Stimulated activated CD4-positive, alpha-beta T cell treated with anti-CD3 and anti-CD28 coated beads, Interleukin-4, amount 100 ng/mL, for 1 hour (primary cell): ENCODE results near the gene ADAMTS12.

ENCODE experiments used
- DNase-seq: peaks from one replicate; pipeline ENCODE4 v3.0.0-alpha.2; 2020

Gene ADAMTS12

DNA sequence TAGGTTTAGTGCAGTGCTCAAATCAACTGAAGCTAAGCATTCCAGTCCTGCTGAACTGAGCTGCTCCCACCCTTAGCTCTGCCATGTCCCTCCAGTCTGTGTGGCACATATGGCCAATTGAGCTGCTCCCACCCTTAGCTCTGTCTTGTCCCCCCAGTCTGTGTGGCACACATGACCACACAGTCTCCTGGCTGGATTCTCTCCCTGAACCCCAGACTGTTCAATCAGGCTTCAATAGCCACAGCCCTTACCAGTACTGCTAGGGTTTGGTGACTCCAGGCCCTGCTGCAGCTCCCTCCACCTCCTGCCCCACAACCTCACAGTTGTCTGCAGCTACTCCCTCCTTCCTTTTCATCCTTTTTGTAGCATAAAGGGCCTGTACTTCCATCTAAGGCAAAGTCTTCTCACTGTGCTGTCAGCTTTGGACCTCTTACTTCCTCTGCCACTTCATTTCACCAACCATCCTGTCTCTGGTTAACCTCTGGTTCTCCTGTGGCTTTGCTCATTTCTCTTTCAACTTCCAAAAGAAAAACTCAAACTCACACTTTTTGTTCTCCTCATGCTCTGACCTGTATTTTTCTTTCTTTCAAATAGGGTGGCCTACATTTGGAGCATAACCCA is 50.8 kb downstream of the ADAMTS12 start:
- DNase-seq, result no peak

DNA sequence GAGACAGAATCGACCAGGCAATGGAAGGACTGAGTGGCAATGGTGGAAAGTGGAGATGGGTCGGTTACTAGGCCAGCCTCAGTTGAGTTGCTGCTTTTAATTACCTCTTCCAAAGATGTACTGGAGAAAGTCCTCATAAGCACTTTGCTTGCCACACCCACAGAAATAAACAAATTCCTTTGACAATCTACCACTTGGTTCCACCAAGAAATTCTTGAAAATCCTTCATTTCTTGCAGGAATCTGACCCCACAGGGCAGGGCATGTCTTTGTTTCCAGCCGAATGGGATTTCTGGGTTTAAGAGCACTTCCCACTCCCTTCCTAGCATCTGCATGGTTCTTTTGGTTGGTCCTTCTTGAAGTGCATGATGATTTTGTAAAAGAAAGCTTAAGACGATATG is 54.5 kb downstream of the ADAMTS12 start:
- DNase-seq, result no peak

DNA sequence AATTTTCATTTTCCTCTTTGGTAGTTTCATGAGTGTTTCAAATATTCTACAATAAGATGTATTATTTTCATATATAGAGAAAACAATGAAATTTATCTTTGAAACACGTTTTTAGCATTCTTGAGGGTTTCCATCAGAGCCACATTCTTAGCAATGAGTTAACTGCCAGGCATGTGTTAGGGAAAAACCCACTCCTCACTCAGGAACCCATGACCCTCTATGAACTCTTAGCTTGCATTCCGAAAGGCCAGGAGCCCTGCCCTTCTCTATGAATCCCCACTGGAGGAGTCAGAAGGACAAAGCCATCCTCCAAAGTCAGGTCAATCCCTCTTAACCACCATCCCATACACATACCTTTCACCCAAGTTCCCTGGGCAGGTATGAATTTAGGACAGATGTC is 57.5 kb downstream of the ADAMTS12 start:
- DNase-seq, result no peak

DNA sequence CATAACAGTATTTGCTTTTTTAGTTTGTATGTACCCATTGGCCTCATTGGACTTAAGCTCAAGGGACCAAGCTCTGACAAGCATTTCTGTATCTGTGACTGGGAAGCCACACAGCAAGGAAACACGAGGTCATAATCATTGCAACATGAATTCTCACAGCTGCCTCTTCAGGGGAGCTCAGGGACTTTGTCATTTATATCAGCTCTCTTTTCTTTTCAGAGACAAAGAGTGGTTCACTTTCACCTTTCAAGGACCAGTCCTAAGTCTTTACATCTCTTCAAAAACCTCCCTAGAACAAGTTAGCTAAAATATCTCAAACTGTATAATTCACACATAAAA is 58.6 kb downstream of the ADAMTS12 start:
- no peak for DNase-seq

DNA sequence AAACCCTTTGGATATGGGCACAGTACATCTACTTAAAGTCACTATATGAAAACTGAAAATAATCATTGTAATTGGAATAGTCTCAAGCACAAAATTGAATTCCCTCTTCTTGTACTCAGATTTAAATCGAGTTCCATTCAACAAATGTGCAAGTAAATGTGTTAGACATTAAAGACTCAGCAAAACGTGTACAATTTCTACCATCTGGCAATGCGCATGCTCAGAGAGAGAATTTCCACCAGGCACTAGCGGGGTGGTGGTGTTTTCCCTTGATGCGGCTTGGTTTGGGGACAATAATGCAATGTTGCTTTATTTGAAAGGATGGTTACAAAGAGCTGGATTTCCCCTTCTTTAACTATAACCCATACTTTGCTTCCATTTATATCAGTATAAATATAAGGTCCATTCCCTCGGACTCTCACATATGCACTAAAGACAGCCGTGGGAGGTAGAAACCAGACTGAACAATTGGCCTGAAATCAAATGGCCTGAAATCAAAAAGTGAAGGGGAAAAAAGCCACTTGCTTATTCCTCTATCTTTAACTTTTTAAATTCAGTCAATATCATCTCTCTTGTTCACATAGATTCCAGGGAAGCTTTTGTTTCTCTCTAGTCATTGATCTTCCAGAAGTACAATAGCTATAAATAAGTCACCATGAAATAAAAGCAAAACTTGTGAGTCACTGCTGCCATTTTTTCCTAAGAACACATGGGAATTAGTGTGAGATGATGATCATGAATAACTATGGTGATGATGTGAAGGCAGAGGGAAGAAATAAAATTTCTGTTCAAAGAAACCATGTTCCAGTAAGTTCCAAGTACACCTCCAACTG is 59.2 kb downstream of the ADAMTS12 start:
- DNase-seq, result no peak

DNA sequence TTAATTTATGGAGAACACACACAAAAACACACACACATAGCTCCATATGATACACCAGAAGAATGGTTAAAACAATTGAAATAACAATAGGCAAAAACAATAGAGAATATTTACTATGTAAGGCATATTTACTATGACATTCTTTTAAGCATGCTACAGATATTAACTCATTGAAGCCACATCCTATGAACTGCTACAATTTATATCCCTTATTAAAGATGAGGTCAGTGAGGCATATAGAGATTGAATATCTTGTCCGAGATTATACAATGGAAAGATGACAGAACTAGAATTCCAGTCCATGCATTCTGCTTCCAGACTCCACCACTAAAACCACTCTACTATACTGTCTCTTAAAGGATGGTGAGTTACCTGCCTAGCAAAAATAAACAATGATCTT is 60.7 kb downstream of the ADAMTS12 start:
- no peak for DNase-seq

DNA sequence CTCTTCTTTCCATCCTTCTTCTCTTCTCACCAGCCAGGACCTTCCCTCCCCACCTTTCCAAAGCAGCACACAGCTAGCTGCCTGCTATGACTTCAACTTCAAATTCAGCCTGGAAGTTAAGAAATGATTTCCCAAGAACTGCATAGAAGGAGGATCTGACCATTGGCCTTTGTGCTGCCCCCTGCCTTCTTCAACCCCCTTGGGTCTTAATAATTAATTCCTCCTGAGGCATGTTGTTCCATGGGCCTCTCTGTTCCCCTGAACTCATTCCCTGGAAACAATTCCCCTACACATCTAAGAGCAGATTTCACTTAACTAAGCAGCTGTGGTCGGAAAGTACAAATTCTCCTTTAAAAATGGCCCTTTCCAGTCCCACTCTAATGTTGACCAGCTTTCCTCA is 62.4 kb downstream of the ADAMTS12 start:
- DNase-seq, result no peak

DNA sequence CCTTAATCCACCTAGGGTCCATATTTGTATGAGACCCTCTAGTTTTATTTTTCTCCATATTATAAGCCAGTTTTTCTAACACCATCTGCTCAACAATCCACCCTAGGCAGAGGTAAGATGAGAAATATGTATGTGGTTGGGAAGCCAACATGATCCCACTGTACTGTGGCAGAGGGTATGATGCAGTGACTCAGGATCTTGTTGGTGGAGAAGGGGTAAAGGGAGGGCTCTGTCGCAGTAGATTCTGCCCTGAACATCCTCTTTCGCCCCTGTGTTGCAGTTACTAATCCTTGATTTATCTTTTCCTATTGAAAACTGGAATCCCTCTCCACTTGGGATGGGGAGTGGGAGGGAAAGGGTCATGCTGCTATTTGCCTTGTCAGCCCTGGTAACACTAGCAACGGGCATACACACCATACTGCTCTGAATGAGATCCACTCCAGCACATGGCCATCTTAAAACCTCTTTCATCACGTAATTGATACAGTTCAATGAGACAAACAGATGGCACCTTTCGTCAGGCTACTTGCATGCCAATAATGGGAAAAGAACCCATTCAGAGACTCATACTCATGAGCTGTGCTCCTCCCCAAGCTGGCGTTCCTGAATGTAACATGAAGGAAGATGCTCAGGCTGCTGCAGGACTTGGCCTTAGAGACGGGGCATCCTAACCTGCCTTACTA is 63.0 kb downstream of the ADAMTS12 start:
- no peak for DNase-seq

DNA sequence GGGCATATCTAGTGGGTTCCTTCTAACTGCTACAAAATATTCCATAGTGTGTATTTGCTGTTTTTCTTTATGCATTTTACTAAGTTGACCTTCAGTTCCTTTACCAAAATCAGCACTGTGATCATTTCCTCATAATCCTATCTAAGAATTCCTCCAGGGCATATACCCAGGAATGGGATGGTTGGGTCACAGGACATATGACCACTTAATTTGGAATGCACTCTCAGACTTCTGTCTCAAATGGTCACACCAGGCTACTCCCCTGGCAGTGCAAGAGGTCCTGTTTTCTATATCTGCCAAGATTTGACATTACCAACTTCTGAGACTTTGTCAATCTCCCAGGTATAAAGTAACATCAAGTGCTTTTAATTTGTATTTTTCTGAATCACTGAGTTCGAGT is 63.9 kb downstream of the ADAMTS12 start:
- no peak for DNase-seq

DNA sequence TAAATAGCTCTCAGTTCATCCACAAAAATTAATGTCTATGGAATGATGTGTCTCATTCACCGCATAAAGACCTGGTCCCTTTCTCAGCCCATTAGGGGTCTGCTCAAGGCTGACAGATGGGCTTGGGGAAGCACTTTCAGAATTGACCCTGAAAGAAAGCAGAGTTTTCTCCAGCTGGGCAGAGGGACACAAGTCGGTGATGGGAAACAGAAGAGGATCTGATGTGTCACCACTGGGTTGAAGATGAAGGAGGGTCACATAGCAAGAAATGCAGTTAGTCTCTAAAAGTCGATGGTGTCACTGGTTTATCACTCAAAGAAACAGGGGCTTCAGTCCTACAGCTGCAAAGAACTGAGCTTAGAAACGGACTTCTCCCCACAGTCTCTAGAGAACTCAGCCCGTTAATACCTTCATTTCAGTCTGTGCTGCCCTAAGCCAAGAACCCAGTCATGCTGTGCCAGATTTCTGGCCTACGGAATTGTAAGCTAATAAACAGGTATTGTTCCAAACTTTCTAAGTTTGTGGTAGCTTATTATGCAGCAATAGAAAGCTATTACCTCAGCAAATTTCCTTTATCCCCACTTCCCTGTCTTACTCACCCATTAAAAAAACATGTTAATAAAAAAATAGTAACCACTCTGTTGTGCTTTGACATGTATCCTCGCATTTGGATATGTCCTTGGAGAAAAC is 64.6 kb downstream of the ADAMTS12 start:
- no peak for DNase-seq

DNA sequence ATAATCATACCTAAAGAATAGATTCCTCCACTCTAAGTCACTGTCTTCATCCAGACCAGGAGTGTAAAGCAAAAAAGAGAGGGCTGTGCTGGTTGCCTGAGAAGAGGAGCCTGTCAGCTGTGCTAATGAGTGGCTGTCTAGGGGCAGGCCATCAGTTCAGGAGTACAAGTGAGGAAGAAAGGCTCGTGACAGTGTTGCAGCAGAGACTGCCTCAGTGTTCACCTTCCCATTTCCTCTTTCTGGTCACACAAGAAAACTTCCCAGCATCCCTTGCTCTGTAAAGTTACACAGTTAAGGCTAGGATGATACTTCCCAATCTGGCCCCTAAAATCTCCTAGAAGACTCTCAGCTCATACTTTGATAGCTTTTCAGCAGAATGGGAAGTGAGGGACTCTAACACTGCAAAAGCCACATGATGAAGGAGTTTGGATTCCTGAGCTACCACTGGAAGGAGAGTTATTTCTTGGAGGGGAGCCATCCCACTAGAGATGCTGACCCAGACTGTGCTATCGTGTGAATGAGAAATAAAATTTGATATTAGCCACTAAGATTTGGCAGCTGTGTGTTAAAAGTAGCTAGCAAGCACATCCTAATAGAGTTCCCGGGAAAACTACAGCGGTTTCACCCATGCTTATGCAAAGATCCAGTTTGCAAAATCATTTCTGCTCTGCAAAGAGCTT is 67.1 kb downstream of the ADAMTS12 start:
- DNase-seq, result no peak

DNA sequence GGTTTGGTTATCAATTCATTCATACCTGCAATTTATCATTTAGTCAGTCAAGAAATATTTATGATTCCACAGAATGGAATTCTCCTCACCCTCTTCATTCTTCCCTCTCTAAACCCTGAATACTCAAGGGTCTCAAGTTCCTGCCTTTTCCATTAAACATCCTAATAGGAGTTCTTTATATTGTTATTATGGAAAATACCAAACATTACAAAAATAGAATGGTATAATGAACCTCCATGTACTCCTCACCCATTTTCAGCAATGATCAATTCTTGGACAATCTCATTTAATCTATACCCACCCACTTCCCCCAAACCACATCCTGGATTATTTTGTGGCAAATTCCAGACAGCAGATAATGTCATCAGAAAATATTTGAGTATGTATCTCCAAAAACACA is 74.5 kb downstream of the ADAMTS12 start:
- no peak for DNase-seq

DNA sequence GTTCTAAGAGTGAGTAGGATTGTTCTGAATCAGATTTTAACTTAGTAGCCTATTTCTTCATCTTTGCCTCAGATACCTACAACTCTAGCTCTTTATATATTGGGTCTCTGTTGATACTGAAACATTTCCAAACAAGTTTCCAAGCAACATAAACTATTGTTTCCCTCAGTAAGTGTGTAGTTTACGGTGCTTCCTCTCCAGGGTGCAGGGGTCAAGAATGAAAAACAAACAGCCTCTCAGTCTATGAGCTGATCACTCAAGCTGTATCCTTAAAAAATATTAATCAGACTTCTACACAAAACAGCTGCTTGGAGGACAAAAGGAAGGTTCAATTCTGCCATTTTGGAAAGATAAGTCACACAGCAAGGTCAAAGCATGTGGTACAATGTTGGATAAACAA is 75.0 kb downstream of the ADAMTS12 start:
- DNase-seq, result no peak

DNA sequence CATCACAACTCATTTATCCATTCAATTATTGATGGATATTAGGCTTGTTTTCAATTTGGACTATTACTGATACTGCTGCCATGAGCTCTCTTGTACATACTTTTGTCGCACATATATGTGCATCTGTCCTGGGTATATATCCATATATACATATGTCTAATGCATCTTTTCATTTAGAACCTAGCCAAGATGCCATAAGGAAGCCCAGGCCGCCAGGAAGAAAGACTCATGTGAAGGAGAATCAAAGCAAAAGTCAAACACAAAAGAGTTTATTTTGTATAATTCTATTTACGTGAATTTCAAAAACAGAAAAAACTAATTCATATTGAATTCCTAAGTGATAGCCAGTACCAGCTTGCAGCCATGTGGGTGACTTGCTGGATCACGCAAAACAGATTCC is 79.0 kb downstream of the ADAMTS12 start:
- DNase-seq, result no peak

DNA sequence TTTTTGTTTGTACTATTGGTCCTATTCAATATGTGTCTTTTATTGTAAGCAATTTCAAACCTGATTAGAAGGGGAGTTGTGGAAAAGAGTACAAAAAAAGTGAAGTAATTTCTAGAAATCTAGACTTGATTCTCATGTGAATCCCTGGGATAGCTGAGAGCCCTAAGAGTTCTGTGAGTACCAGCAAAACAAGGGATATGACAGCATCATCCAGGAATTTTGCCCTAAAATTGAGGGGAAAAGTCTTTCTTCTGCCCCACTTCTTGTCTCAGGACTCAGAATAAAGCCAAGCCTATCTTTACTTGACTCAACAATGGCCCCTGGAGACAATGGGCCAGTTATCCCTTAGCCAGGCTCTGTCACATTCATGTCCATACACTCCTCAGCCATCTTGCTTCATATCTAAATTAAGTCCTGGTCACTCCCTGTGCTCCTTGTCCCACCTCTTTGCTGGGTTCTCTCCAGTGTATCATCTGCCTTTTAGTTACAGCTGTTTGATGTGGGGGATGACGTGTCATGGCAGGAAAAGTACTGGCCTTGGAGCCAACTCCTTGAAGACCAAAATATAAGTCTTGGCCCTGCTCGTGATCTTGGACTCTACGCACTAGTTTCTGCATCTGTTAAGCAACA is 81.2 kb downstream of the ADAMTS12 start:
- DNase-seq, result no peak

DNA sequence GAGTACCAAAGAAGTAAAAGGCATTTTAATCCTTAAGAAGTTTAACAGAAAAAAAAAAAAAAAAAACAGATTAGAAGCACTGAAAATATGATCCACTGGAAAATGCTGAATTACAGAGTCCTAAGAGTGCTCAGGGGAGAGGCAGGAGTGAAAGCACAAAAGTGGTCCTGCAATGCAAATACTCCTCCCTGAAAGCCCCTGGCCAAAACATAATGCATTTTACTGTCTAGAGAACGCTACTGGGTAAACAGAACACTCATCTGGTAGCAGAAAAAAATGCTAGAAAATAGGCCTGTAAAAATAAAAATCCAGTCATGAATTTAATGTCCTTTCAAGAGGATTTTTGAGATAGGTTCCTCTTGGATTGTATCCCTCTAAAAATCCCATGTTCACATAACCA is 81.9 kb downstream of the ADAMTS12 start:
- no peak for DNase-seq

DNA sequence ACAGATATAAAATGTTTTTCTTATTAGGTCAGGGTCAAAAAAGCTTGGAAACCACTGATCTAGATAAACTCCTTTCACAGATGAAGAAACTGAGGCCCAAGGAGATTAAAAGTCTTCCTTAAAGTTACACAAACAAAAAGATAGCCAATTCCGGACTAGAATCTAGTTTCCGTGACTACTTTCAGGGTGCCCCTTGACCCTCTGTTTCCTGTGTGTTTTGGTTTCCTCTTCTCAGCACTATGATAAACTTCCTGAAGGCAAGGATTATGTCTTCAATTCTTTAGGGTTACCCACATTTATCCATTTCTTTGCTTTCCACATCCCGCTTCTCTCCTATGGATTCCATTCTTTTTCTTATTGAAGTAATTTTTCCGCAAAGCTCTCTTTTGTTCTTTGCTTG is 83.1 kb downstream of the ADAMTS12 start:
- no peak for DNase-seq

DNA sequence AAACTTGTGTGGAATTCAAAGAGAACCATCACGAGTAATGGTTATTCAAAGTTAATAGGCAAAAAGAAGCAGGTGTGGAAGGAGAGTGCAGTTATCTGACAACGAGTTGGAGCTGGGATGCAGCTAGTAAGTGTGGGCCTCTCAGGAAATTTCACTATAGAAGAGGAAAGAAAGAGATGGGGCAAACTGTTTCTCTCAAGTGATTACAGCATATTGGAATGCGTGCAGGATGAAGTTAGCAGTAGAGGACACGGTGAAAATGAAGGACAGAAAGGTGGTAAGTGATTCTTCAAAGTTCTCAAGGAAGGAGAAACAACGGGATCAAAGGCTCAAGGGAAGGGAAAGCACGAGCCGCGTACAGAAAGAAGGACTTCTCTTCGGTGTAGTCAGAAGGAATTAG is 84.0 kb downstream of the ADAMTS12 start:
- no peak for DNase-seq

DNA sequence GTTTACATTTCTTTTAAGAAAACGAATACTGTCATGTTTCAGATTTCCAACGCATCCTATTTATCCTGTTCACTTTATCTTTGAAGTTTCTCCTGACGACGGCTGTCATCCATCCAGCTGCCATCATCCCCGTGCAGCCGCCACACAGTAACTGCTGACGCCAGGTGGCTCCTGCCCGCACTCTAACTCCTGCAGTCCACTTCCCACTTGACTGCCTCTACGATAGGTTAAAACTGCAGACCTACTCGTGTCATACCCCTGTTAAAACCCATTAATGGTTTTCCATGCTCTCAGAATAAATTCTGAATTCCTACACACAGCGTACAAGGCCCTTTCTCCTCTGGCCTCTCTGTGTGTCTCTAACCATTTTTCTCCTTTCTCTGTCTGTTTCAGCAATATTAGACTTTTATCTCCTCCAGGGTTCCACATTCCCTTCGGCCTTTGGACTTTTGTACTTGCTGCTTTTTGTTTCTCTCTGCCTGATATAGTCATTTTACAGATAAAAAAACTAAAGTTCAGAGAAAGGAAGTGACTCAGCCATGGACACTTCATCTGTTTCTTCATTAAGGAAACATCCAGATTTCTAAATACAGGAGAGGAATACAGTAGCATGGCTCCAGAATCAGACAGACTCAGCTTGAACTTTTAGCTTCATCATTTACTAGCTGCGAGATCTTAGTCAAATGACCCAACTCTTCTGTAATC is 84.9 kb downstream of the ADAMTS12 start:
- DNase-seq, result no peak

DNA sequence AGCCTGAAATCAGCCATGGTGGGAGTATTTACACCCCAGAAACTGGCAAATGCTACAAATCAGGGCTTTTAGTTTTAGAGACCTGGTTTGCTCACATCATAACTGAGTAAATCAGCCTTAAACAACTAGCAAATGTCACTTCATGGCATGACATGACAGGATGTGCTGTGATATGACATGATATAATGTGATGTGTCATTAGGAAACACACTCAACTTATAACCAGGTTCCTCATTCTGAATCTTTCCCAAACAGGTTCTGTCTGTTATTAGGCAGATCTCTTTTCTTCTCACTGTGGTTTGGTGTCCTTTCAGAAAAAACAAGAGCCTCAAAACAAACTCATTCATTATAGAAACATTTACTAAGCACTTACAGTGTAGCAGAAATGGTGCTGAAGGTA is 90.5 kb downstream of the ADAMTS12 start:
- DNase-seq, result no peak

DNA sequence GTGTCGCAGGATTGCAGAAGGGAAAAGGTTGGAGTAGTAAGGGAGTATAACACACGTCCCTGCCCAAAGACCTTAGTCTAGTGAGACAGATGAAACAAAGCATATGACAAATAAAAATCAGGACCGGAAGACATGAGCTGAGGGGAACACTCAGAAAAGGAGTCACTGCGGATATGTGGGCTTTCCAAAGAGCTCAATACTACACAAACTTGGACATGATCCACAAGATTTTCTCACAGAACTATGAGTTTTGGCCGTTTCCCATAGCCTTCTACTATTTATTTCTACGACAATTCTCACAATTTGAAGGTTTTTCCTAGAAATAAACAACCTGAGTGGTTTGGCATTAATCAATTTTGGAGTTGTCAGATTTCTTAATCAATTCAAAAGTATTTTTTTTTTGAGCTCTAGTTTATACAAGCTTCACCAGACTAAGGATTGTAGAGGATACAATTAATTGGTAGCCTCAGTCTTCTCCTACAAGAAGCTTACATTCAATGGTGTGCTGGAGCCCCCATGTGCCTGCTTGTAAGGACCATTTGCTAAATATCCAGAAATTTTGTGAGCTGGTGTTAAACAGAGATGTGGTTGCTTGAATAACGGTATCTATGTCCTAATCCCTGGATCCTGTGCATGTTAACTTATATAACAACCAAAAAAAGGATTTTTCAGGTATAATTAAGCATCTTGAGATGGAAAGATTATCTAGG is 91.4 kb downstream of the ADAMTS12 start:
- no peak for DNase-seq
